AG10803 (cell line): ENCODE measurements around the gene UGT1A8.

Experiments used
- DNase-seq: peaks from one replicate; pipeline ENCODE4 v3.0.0; 2010; ENCODE audit warnings: low read depth
- H3K4me3 ChIP-seq: 2 replicates; pipeline ENCODE4 v1.5.1; 2011; ENCODE audit warnings: mild to moderate bottlenecking, low read length, control low read depth
- TF ChIP-seq, protein P1 (sequence below): conservative IDR thresholded peaks from 2 replicates; pipeline ENCODE4 v1.5.1; 2011; ENCODE audit warnings: mild to moderate bottlenecking, low read length, control low read depth, inconsistent platforms

UGT1A8 gene

GRCh38 chr2:233769260-233769659 lies 151.8 kb downstream of the UGT1A8 start:
- no peak for DNase-seq
- TF ChIP-seq, protein P1, sequence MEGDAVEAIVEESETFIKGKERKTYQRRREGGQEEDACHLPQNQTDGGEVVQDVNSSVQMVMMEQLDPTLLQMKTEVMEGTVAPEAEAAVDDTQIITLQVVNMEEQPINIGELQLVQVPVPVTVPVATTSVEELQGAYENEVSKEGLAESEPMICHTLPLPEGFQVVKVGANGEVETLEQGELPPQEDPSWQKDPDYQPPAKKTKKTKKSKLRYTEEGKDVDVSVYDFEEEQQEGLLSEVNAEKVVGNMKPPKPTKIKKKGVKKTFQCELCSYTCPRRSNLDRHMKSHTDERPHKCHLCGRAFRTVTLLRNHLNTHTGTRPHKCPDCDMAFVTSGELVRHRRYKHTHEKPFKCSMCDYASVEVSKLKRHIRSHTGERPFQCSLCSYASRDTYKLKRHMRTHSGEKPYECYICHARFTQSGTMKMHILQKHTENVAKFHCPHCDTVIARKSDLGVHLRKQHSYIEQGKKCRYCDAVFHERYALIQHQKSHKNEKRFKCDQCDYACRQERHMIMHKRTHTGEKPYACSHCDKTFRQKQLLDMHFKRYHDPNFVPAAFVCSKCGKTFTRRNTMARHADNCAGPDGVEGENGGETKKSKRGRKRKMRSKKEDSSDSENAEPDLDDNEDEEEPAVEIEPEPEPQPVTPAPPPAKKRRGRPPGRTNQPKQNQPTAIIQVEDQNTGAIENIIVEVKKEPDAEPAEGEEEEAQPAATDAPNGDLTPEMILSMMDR = no peak
- H3K4me3 ChIP-seq = no peak overlapping the region

DNA sequence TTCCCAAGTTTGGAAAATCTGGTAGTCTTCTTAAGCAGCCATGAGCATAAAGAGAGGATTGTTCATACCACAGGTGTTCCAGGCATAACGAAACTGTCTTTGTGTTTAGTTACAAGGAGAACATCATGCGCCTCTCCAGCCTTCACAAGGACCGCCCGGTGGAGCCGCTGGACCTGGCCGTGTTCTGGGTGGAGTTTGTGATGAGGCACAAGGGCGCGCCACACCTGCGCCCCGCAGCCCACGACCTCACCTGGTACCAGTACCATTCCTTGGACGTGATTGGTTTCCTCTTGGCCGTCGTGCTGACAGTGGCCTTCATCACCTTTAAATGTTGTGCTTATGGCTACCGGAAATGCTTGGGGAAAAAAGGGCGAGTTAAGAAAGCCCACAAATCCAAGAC lies 154.7 kb downstream of the UGT1A8 start:
- no peak for DNase-seq
- TF ChIP-seq, protein P1 = no peak
- no peak overlapping the region for H3K4me3 ChIP-seq

GRCh38 chr2:233772583-233772982 lies 155.2 kb downstream of the UGT1A8 start:
- TF ChIP-seq, protein P1 = no peak
- no peak for DNase-seq

DNA sequence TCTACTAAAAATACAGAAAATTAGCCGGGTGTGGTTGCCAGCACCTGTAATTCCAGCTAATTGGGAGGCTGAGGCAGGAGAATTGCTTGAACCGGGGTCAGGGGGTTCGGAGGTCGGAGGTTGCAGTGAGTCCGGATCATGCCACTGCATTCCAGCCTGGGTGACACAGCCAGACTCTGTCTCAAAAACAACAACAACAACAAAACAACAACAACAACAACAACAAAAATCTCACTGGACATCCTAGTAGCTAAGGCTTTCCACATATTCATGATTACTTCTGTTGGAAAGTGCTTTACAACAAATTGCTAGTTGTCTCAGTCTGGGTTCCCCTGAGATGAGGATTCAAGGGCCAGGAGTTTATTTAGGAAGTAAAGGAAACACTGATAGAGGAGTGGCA lies 156.4 kb downstream of the UGT1A8 start:
- no peak overlapping the region for H3K4me3 ChIP-seq
- TF ChIP-seq, protein P1 = no peak
- DNase-seq = no peak

More at GRCh38 chr2:233772583-233772982, 155.2 kb downstream of the UGT1A8 start:
- no peak overlapping the region for H3K4me3 ChIP-seq

GRCh38 chr2:233775414-233775813 lies 158.0 kb downstream of the UGT1A8 start:
- TF ChIP-seq, protein P1 = no peak
- no peak for DNase-seq

DNA sequence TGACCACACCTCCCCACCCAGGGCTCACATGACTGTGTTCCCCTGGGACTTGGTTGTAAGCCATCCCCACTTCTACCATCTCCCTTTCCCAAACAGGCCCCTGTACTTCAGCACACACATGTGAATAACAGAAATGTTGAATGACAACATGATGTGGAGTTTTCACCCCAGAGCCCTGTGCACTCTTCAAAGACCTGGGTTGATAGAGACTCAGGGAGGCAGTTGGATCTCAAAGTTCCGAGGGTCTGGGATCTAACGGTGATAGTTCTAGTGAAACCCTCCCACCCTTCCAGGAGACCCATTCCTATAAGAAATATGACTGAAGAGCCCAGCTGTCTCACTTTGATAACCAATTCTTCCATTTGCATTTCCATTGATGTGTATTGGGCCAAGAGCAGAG lies 160.6 kb downstream of the UGT1A8 start, which contains the start of gene MROH2A:
TSS of gene MROH2A (plus strand) at position 301 of the 400 bp plus-strand sequence. CDS start 1,029 bp downstream, outside the sequence.
- no peak for DNase-seq
- no peak within 1 kb of the TSS for H3K4me3 ChIP-seq
- TF ChIP-seq, protein P1 = no peak

More at GRCh38 chr2:233775414-233775813, 158.0 kb downstream of the UGT1A8 start:
- no peak overlapping the region for H3K4me3 ChIP-seq

GRCh38 chr2:233779722-233780121 lies 162.3 kb downstream of the UGT1A8 start:
- H3K4me3 ChIP-seq = no peak overlapping the region
- no peak for DNase-seq
- TF ChIP-seq, protein P1 = no peak
